NT2/D1 (cell line): ENCODE results near the gene SCGB1D4.
A peak's percentile ranks its signal among the peaks of the same experiment; 100 is the strongest.

ENCODE experiments used
- DNase-seq: peaks from one replicate; pipeline ENCODE4 v3.0.0-alpha.2; 2011; ENCODE audit warnings: low read depth, low spot score
- H3K27me3 ChIP-seq: 2 replicates; pipeline ENCODE4 v1.6.0; 2011; ENCODE audit warnings: mild to moderate bottlenecking; ENCODE audit not compliant: insufficient read length, insufficient read depth
- H3K36me3 ChIP-seq: 2 replicates; pipeline ENCODE4 v1.6.1; 2011; ENCODE audit warnings: mild to moderate bottlenecking, low read length, mixed read lengths; ENCODE audit not compliant: insufficient read depth, insufficient read length
- H3K4me1 ChIP-seq: 2 replicates; pipeline ENCODE4 v1.5.1; 2011; ENCODE audit not compliant: insufficient read depth, insufficient read length
- H3K4me3 ChIP-seq: 2 replicates; pipeline ENCODE4 v1.5.1; 2011; ENCODE audit warnings: low read depth; ENCODE audit not compliant: insufficient read length
- H3K9ac ChIP-seq: 2 replicates; pipeline ENCODE4 v1.6.0; 2011; ENCODE audit warnings: low read depth; ENCODE audit not compliant: insufficient read length
- H3K9me3 ChIP-seq: 2 replicates; pipeline ENCODE4 v1.5.1; 2011; ENCODE audit warnings: mild to moderate bottlenecking, low read length; ENCODE audit not compliant: insufficient read depth
- SUZ12 ChIP-seq: IDR thresholded peaks from 2 replicates; pipeline ENCODE4 v1.6.1; 2011; ENCODE audit not compliant: insufficient read length, insufficient read depth; ENCODE audit errors: extremely low read depth
- YY1 ChIP-seq: IDR thresholded peaks from 2 replicates; pipeline ENCODE4 v1.6.1; 2011; ENCODE audit not compliant: insufficient read length, insufficient read depth
- ZNF274 ChIP-seq: IDR thresholded peaks from 2 replicates; pipeline ENCODE4 v1.6.1; 2011; ENCODE audit warnings: mild to moderate bottlenecking, low read depth, low read length

Gene SCGB1D4

GRCh38 chr11:62322524-62322923 lies 23.6 kb upstream of the SCGB1D4 start:
- no peaks in the 10 kb centered on the region for H3K4me1 ChIP-seq
- no peak for DNase-seq
- no peaks in the 10 kb centered on the region for H3K36me3 ChIP-seq
- TF ChIP-seq ZNF274 (no peak), YY1 (no peak), SUZ12 (no peak)
- no peaks in the 10 kb centered on the region for H3K9me3 ChIP-seq
- no peak overlapping the region for H3K9ac ChIP-seq
- no peak overlapping the region for H3K4me3 ChIP-seq
- H3K27me3 ChIP-seq, result no peaks in the 10 kb centered on the region

GRCh38 chr11:62315431-62315830 lies 16.6 kb upstream of the SCGB1D4 start:
- no peak for TF ChIP-seq ZNF274
- TF ChIP-seq YY1, result no peak
- no peak for TF ChIP-seq SUZ12
- Histone ChIP-seq H3K27me3 (peaks cover 3% of the 10 kb centered on the region), H3K4me3 (no peak overlapping the region), H3K9ac (no peak overlapping the region), H3K36me3 (no peaks in the 10 kb centered on the region), H3K4me1 (no peaks in the 10 kb centered on the region), H3K9me3 (no peaks in the 10 kb centered on the region)
- DNase-seq, result no peak

DNA sequence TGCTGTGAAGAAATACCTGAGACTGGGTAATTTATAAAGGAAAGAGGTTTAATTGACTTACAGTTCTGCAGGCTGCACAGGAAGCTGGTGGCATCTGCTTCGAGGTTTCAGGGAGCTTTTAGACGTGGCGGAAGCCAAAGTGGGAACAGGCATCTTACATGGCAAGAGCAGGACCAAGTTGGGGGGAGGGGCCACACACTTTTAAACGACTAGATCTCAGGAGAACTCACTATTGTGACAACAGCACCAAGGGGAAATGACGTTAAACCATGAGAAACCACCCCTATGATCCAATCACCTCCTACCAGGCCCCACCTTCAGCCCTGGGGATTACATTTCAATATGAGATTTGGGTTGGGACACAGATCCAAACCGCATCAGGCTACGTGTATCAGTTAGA lies 11.1 kb upstream of the SCGB1D4 start:
- TF ChIP-seq SUZ12 (no peak), ZNF274 (no peak), YY1 (no peak)
- no peak overlapping the region for H3K4me3 ChIP-seq

GRCh38 chr11:62307950-62308349 lies 9.1 kb upstream of the SCGB1D4 start:
- DNase-seq, result no peak
- Histone ChIP-seq H3K36me3 (no peaks in the 10 kb centered on the region), H3K4me3 (no peak overlapping the region), H3K9me3 (peaks cover 11% of the 10 kb centered on the region), H3K27me3 (no peaks in the 10 kb centered on the region), H3K4me1 (peaks cover 2% of the 10 kb centered on the region), H3K9ac (no peak overlapping the region)
- no peak for TF ChIP-seq ZNF274
- no peak for TF ChIP-seq YY1
- no peak for TF ChIP-seq SUZ12

More for the DNA sequence above, 11.1 kb upstream of the SCGB1D4 start:
- no peak overlapping the region for H3K9ac ChIP-seq
- H3K9me3 ChIP-seq, result peaks cover 11% of the 10 kb centered on the region
- peaks cover under 1% of the 10 kb centered on the region for H3K27me3 ChIP-seq
- DNase-seq, result no peak
- peaks cover 2% of the 10 kb centered on the region for H3K4me1 ChIP-seq
- no peaks in the 10 kb centered on the region for H3K36me3 ChIP-seq

GRCh38 chr11:62306227-62306626 lies 7.4 kb upstream of the SCGB1D4 start:
- Histone ChIP-seq H3K27me3 (no peaks in the 10 kb centered on the region), H3K36me3 (no peaks in the 10 kb centered on the region), H3K9me3 (peaks cover 11% of the 10 kb centered on the region), H3K4me1 (peaks cover 2% of the 10 kb centered on the region), H3K9ac (no peak overlapping the region), H3K4me3 (no peak overlapping the region)
- DNase-seq, result no peak
- no peak for TF ChIP-seq YY1
- TF ChIP-seq ZNF274, result no peak
- no peak for TF ChIP-seq SUZ12

DNA sequence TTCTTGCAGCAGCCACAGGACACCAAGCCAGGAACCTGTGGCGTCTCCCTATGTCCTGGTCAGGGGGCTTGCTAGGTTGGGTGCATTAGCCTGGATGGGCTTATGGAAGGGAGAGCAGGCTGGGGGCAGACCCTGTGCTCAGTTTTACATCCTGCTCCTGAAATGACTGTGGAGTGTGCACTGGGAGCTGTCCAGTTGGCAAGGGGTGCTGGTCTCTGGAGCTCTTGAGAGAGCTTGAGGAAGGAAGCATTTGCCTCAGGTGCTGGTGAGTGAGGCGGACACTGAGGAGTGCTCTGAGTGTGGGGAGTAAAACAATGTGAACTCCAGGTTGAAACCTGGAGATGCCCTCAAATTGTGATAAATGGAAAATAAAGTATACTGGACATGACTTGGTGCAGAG lies 3.4 kb downstream of the SCGB1D4 start:
- H3K4me1 ChIP-seq, result no peaks in the 10 kb centered on the region
- H3K9me3 ChIP-seq, result no peaks in the 10 kb centered on the region
- H3K9ac ChIP-seq, result no peak overlapping the region
- H3K36me3 ChIP-seq, result no peaks in the 10 kb centered on the region
- no peaks in the 10 kb centered on the region for H3K27me3 ChIP-seq
- TF ChIP-seq YY1 (no peak), SUZ12 (no peak), ZNF274 (no peak)
- H3K4me3 ChIP-seq, result no peak overlapping the region
- peak; percentile 13 for DNase-seq

DNA sequence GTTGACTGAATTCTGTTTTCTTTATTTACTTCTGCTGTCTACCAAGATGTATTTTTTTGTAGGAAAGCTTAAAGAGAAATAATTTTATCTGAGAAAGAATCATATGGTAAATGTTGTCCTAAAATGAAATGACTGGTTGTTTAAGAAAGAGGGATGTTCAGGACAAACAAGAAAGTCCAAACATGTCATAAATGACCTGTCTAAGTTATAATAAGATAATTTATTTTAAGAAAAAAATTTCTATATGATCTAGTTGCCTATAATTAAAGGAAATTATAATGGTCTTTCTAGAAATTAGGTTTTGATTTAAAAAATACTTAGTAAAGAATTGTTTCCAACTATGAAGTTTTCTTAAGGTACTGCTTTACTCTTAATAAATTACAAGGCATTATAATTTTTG lies 18.4 kb downstream of the SCGB1D4 start:
- peaks cover 50% of the 10 kb centered on the region for H3K9me3 ChIP-seq
- no peak overlapping the region for H3K4me3 ChIP-seq
- no peak for TF ChIP-seq YY1
- no peak for TF ChIP-seq SUZ12
- TF ChIP-seq ZNF274, result no peak

More for the DNA sequence above, 18.4 kb downstream of the SCGB1D4 start:
- DNase-seq, result no peak
- no peaks in the 10 kb centered on the region for H3K36me3 ChIP-seq
- H3K27me3 ChIP-seq, result no peaks in the 10 kb centered on the region
- H3K4me1 ChIP-seq, result no peaks in the 10 kb centered on the region
- H3K9ac ChIP-seq, result no peak overlapping the region
